GM23248 (cell line): ENCODE data around the gene RAB33A. TPM values are rescaled to one million over a fixed set of nuclear protein-coding genes. Genes with fewer than 3 reads are reported as not detected.
A peak's percentile ranks its signal among the peaks of the same experiment; 100 is the strongest.

ENCODE experiments used
- DNase-seq: peaks from one replicate; pipeline ENCODE4 v3.0.0-alpha.2; 2015
- H2AFZ ChIP-seq: fragments of 200-600 bp; sonication (generic); 2 replicates; pipeline ENCODE4 v1.6.1; 2016; ENCODE audit warnings: antibody characterized with exemption
- H3F3A ChIP-seq: fragments of 200-600 bp; sonication (generic); 2 replicates; pipeline ENCODE4 v1.6.1; 2016; ENCODE audit warnings: mild to moderate bottlenecking, antibody characterized with exemption, mixed run types; ENCODE audit not compliant: insufficient read depth
- H3K27ac ChIP-seq: fragments of 200-600 bp; sonication (generic); 2 replicates; pipeline ENCODE4 v1.5.1; 2016; ENCODE audit warnings: mild to moderate bottlenecking
- H3K27me3 ChIP-seq: fragments of 200-600 bp; sonication (generic); replicated peaks from 2 replicates; pipeline ENCODE4 v1.6.1; 2016; ENCODE audit warnings: mild to moderate bottlenecking; ENCODE audit not compliant: insufficient read depth
- H3K36me3 ChIP-seq: fragments of 200-600 bp; sonication (generic); 2 replicates; pipeline ENCODE4 v1.6.1; 2016; ENCODE audit warnings: low read depth, mild to moderate bottlenecking
- H3K4me1 ChIP-seq: fragments of 200-600 bp; sonication (generic); 2 replicates; pipeline ENCODE4 v1.6.1; 2016; ENCODE audit warnings: mild to moderate bottlenecking; ENCODE audit not compliant: insufficient read depth
- H3K4me2 ChIP-seq: fragments of 200-600 bp; sonication (generic); one replicate; pipeline ENCODE4 v1.6.1; 2016; ENCODE audit warnings: mild to moderate bottlenecking; ENCODE audit not compliant: unreplicated experiment
- H3K4me3 ChIP-seq: fragments of 200-600 bp; sonication (generic); 2 replicates; pipeline ENCODE4 v1.5.1; 2016; ENCODE audit warnings: mild to moderate bottlenecking
- H3K79me2 ChIP-seq: fragments of 200-600 bp; sonication (generic); 2 replicates; pipeline ENCODE4 v1.6.1; 2016; ENCODE audit warnings: mild to moderate bottlenecking; ENCODE audit not compliant: insufficient read depth
- H3K9ac ChIP-seq: fragments of 200-600 bp; sonication (generic); 2 replicates; pipeline ENCODE4 v1.6.1; 2016; ENCODE audit warnings: mild to moderate bottlenecking
- H3K9me2 ChIP-seq: fragments of 200-600 bp; sonication (generic); 2 replicates; pipeline ENCODE4 v1.6.1; 2016; ENCODE audit warnings: mixed run types, mild to moderate bottlenecking, moderate library complexity; ENCODE audit not compliant: insufficient read depth
- H3K9me3 ChIP-seq: fragments of 200-600 bp; sonication (generic); one replicate; pipeline ENCODE4 v1.6.1; 2017; ENCODE audit warnings: low read depth
- H4K20me1 ChIP-seq: fragments of 200-600 bp; sonication (generic); 2 replicates; pipeline ENCODE4 v1.6.0; 2016; ENCODE audit not compliant: insufficient read depth
- EZH2 ChIP-seq: fragments of 200-600 bp; sonication (generic); IDR thresholded peaks from 2 replicates; pipeline ENCODE4 v1.6.1; 2018; ENCODE audit warnings: antibody characterized with exemption, mild to moderate bottlenecking; ENCODE audit not compliant: insufficient read depth, poor library complexity, severe bottlenecking
- EZH2phosphoT487 ChIP-seq: fragments of 200-600 bp; sonication (generic); IDR thresholded peaks from 2 replicates; pipeline ENCODE4 v1.6.1; 2018; ENCODE audit warnings: antibody characterized with exemption, moderate library complexity, mild to moderate bottlenecking, low read depth; ENCODE audit not compliant: insufficient read depth
- WGBS, 2 experiments: methylation state at CpG; one replicate each; pipeline ENCODE4 v1.1.6; 2015 to 2017; ENCODE audit warnings: low lambda C conversion rate in 2 of 2, low coverage in 1 of 2; ENCODE audit errors: missing lambda C conversion rate in 2 of 2; 5-methylcytosine and 5-hydroxymethylcytosine counted together
- in situ Hi-C: fragments of 300-500 bp; cut with MboI; formaldehyde crosslinking; loops from 2 replicates; pipeline ENCODE4 v1.15.0; 2020
- polyA plus RNA-seq: library from polyadenylated mRNA; unstranded; fragments of >200 nt; fragmentation: Nextera tagmentation; extraction: Ambion mirVana; gene quantifications from 2 replicates; pipeline ENCODE4 v1.2.1, GENCODE V29; 2016
- total RNA-seq: library from RNA; depleted of rRNA; stranded (reverse); fragments of >200 nt; shearing (Covaris generic); gene quantifications from 2 replicates; pipeline ENCODE4 v1.2.3, GENCODE V29; 2014; rRNA removed

RAB33A gene
- total RNA-seq: 3.3 and 5.8 TPM in 2 replicates
- polyA plus RNA-seq: 1.5 and 2.3 TPM in 2 replicates

DNA sequence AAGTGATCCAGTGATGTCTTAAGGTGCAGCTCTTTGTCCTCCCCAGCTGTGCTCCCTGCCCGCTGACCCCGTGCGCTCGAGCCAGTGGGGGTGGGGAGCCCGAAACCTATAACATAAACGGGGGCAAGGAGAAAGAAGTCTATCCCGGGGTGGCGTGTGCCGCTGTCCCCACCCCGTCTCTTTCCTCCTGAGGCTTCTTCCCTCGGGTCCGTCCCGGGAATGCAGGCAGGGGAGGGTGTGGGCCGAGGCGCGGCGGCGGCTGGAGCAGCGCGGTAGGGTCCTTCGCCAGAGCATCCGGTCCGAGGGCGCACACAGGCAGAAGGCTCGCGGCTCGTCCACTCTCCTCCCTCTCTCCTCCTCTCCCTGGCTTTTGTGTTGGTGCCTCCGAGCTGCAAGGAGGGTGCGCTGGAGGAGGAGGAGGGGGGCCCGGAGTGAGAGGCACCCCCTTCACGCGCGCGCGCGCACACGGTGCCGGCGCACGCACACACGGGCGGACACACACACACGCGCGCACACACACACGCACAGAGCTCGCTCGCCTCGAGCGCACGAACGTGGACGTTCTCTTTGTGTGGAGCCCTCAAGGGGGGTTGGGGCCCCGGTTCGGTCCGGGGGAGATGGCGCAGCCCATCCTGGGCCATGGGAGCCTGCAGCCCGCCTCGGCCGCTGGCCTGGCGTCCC lies at the start of gene RAB33A:
TSS of gene RAB33A (plus strand) at position 517 of the 681 bp plus-strand sequence. CDS start at position 618, 101 bp downstream.
- Histone ChIP-seq H3K36me3 (no peaks in the 10 kb centered on the region), H2AFZ (peak within 1 kb of the TSS; percentile 81), H3K9ac (peak within 1 kb of the TSS; percentile 87), H3F3A (peaks cover 15% of the 10 kb centered on the region), H4K20me1 (no peaks in the 10 kb centered on the region), H3K27me3 (no peaks in the 10 kb centered on the region), H3K4me1 (peaks cover 17% of the 10 kb centered on the region), H3K79me2 (no peaks in the 10 kb centered on the region), H3K9me3 (no peaks in the 10 kb centered on the region), H3K27ac (peak within 1 kb of the TSS; percentile 99), H3K4me2 (peak within 1 kb of the TSS; percentile 48), H3K4me3 (peak within 1 kb of the TSS; percentile 64), H3K9me2 (no peaks in the 10 kb centered on the region)
- peak; percentile 48 for DNase-seq
- TF ChIP-seq EZH2phosphoT487: no peak
- TF ChIP-seq EZH2: no peak
- in situ Hi-C loops: no loop called here
- WGBS, 2 experiments: 1 to 2% methylated on average over 25 to 31 of the region's 61 CpGs

DNA sequence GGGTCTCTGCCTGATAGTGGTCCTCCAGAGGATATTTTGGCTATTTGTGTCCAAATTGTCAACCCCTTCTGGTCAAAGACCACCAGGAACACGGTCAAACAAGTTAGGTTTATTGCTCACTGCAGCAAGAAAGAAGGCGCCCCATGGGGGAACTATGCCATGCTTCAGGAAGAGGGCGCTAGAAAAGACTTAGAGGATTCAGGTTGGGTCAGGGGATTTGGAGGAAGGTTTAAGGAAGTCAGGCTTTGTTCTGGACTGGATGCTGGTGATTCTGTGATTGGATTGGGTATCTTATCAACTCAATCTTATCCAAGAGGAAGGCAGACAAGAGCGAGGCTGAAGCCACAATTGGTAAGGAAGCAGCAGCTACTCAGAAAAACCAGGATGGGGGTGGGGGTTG lies 47.2 kb upstream of the RAB33A start:
- H3K27me3 ChIP-seq: no peaks in the 10 kb centered on the region

GRCh38 chrX:130125091-130125874 lies 46.5 kb upstream of the RAB33A start:
- Histone ChIP-seq H2AFZ (no peak overlapping the region), H3K4me2 (no peak overlapping the region), H3K4me3 (no peak overlapping the region), H3K9me2 (no peaks in the 10 kb centered on the region), H3K9me3 (no peaks in the 10 kb centered on the region), H3K4me1 (peaks cover under 1% of the 10 kb centered on the region; the same call in 1 of the 2 replicates), H3K27ac (peak overlapping the region; percentile 62), H3K36me3 (no peaks in the 10 kb centered on the region), H3K27me3 (no peaks in the 10 kb centered on the region), H4K20me1 (no peaks in the 10 kb centered on the region), H3F3A (no peaks in the 10 kb centered on the region), H3K79me2 (no peaks in the 10 kb centered on the region), H3K9ac (peak overlapping the region; percentile 33)
- TF ChIP-seq EZH2phosphoT487: no peak
- no peak for TF ChIP-seq EZH2
- peak; percentile 58 for DNase-seq
- in situ Hi-C loops: no loop called here
- 24 to 28% methylated on average over 11 to 13 of the region's 13 CpGs for WGBS, 2 experiments

More for the DNA sequence above, 47.2 kb upstream of the RAB33A start:
- no peaks in the 10 kb centered on the region for H4K20me1 ChIP-seq
- peak overlapping the region; percentile 62 for H3K27ac ChIP-seq
- H3K9me2 ChIP-seq: no peaks in the 10 kb centered on the region
- H3K79me2 ChIP-seq: no peaks in the 10 kb centered on the region
- H3F3A ChIP-seq: peaks cover 4% of the 10 kb centered on the region; the same call in 1 of the 2 replicates
- WGBS, 2 experiments: 61 to 68% methylated on average over 4 of the region's 4 CpGs
- no peak for TF ChIP-seq EZH2phosphoT487
- TF ChIP-seq EZH2: no peak
- no peaks in the 10 kb centered on the region for H3K9me3 ChIP-seq
- DNase-seq: no peak
- H3K9ac ChIP-seq: peak overlapping the region; percentile 33; the same call in 1 of the 2 replicates
- peaks cover 7% of the 10 kb centered on the region for H3K4me1 ChIP-seq
- H3K4me2 ChIP-seq: no peak overlapping the region
- no peaks in the 10 kb centered on the region for H3K36me3 ChIP-seq
- no peak overlapping the region for H2AFZ ChIP-seq
- in situ Hi-C loops: no loop called here
- no peak overlapping the region for H3K4me3 ChIP-seq

GRCh38 chrX:130130990-130131389 lies 40.8 kb upstream of the RAB33A start:
- no peaks in the 10 kb centered on the region for H3K27me3 ChIP-seq
- H3K79me2 ChIP-seq: no peaks in the 10 kb centered on the region
- DNase-seq: no peak
- H2AFZ ChIP-seq: no peak overlapping the region
- TF ChIP-seq EZH2 (no peak), EZH2phosphoT487 (no peak)
- H3K27ac ChIP-seq: no peak overlapping the region
- H3F3A ChIP-seq: no peaks in the 10 kb centered on the region
- no peak overlapping the region for H3K9ac ChIP-seq
- H3K9me3 ChIP-seq: no peaks in the 10 kb centered on the region
- in situ Hi-C loops: no loop called here
- WGBS, 2 experiments: 100% methylated on average over 3 to 5 of the region's 5 CpGs
- H3K4me1 ChIP-seq: no peaks in the 10 kb centered on the region
- no peak overlapping the region for H3K4me3 ChIP-seq
- H3K9me2 ChIP-seq: no peaks in the 10 kb centered on the region
- no peaks in the 10 kb centered on the region for H3K36me3 ChIP-seq
- no peak overlapping the region for H3K4me2 ChIP-seq
- H4K20me1 ChIP-seq: no peaks in the 10 kb centered on the region
